Kidney epithelial cell (primary cell): ENCODE measurements around the gene KAT8. TPM values are rescaled to one million over a fixed set of nuclear protein-coding genes. Genes with fewer than 3 reads are reported as not detected.
A peak's percentile ranks its signal among the peaks of the same experiment; 100 is the strongest.

Source experiments
- DNase-seq: peaks from one replicate; pipeline ENCODE4 v3.0.0-alpha.2; 2010; ENCODE audit warnings: low read depth
- H3K27me3 ChIP-seq: 2 replicates; pipeline ENCODE4 v1.6.0; 2011; ENCODE audit warnings: low read length; ENCODE audit not compliant: control insufficient read depth, insufficient read depth
- H3K36me3 ChIP-seq: 2 replicates; pipeline ENCODE4 v1.5.1; 2011; ENCODE audit warnings: low read length; ENCODE audit not compliant: control insufficient read depth, insufficient read depth
- H3K4me3 ChIP-seq: 2 replicates; pipeline ENCODE4 v1.5.1; 2011; ENCODE audit warnings: low read depth, mild to moderate bottlenecking, control low read depth, low read length
- total RNA-seq: library from RNA; depleted of rRNA; stranded (reverse); fragments of >200 nt; gene quantifications from 2 replicates; pipeline ENCODE4 v1.2.3, GENCODE V29; 2015
- TF ChIP-seq, protein P1 (sequence below): IDR thresholded peaks from 2 replicates; pipeline ENCODE4 v1.5.1; 2011; ENCODE audit warnings: mild to moderate bottlenecking, moderate library complexity, low read length, control low read depth, inconsistent platforms; ENCODE audit not compliant: insufficient read depth, poor library complexity, severe bottlenecking

Gene KAT8
- total RNA-seq = 48.7 and 54.9 TPM in 2 replicates

DNA sequence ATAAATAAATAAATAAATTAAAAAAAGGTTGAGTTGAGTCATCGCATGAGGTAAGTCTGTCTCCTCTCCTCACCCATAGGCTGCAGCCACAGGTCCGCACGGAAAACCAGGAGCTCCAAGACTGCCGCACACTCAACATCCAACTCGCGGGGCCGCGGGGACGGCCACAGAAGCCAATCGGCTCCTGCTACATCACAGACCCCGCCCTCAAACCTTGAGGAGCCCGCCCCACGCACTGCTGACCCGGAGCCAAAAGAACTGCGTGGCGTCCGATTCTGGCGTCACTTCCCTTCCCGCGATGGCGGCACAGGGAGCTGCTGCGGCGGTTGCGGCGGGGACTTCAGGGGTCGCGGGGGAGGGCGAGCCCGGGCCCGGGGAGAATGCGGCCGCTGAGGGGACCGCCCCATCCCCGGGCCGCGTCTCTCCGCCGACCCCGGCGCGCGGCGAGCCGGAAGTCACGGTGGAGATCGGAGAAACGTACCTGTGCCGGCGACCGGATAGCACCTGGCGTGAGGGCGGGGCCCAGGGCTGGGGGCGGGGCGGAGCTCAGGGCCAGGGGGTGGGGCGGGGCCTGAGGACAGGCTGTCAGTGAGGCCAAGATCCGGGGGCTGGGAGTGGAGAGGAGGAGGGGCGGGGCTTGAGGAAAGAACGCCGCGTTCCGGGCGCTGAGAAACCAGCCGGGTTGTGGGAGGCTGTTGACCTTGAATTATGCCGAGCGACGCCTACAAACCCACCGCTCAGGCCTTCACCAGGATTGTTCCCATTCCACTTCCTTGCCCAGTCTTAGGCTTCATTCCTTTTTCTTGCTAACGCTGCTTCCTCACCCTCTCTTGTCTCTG, at the start of gene KAT8:
Gene KAT8, plus strand, starts transcription at position 281 of the 839 bp plus-strand sequence. Its CDS starts 18 bp downstream, at position 299.
- peak; percentile 96 for DNase-seq
- no peaks in the 10 kb centered on the region for H3K27me3 ChIP-seq
- peak within 1 kb of the TSS; percentile 48 for H3K4me3 ChIP-seq
- H3K36me3 ChIP-seq = peaks cover 1% of the 10 kb centered on the region
- TF ChIP-seq, protein P1, sequence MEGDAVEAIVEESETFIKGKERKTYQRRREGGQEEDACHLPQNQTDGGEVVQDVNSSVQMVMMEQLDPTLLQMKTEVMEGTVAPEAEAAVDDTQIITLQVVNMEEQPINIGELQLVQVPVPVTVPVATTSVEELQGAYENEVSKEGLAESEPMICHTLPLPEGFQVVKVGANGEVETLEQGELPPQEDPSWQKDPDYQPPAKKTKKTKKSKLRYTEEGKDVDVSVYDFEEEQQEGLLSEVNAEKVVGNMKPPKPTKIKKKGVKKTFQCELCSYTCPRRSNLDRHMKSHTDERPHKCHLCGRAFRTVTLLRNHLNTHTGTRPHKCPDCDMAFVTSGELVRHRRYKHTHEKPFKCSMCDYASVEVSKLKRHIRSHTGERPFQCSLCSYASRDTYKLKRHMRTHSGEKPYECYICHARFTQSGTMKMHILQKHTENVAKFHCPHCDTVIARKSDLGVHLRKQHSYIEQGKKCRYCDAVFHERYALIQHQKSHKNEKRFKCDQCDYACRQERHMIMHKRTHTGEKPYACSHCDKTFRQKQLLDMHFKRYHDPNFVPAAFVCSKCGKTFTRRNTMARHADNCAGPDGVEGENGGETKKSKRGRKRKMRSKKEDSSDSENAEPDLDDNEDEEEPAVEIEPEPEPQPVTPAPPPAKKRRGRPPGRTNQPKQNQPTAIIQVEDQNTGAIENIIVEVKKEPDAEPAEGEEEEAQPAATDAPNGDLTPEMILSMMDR = no peak

GRCh38 chr16:31071861-31072260, 45.6 kb upstream of the KAT8 start:
- TF ChIP-seq, protein P1 = no peak
- DNase-seq = no peak

GRCh38 chr16:31072540-31073141, 44.8 kb upstream of the KAT8 start:
- no peaks in the 10 kb centered on the region for H3K27me3 ChIP-seq
- H3K36me3 ChIP-seq = peaks cover 2% of the 10 kb centered on the region
- TF ChIP-seq, protein P1 = no peak
- H3K4me3 ChIP-seq = peak overlapping the region; percentile 90
- no peak for DNase-seq

More at GRCh38 chr16:31071861-31072260, 45.6 kb upstream of the KAT8 start:
- no peaks in the 10 kb centered on the region for H3K27me3 ChIP-seq
- peak overlapping the region; percentile 90 for H3K4me3 ChIP-seq
- peaks cover 2% of the 10 kb centered on the region for H3K36me3 ChIP-seq

GRCh38 chr16:31073142-31073969, 44.1 kb upstream of the KAT8 start:
- DNase-seq = no peak
- peaks cover 3% of the 10 kb centered on the region for H3K36me3 ChIP-seq
- H3K4me3 ChIP-seq = peak overlapping the region; percentile 90
- TF ChIP-seq, protein P1 = no peak
- H3K27me3 ChIP-seq = no peaks in the 10 kb centered on the region

GRCh38 chr16:31073970-31074813, 43.3 kb upstream of the KAT8 start, which contains the start of the genes ZNF646 and ZNF668:
ZNF646 (plus strand) TSS chr16:31074422; CDS start chr16:31076325, 1,903 bp downstream.
ZNF668 (minus strand) TSS chr16:31074240; CDS start chr16:31064459, 9,781 bp downstream.
- peaks cover 3% of the 10 kb centered on the region for H3K36me3 ChIP-seq
- peak; percentile 96 for DNase-seq
- H3K27me3 ChIP-seq = no peaks in the 10 kb centered on the region
- TF ChIP-seq, protein P1 = no peak
- H3K4me3 ChIP-seq = peak within 1 kb of the TSS; percentile 90
